Kidney epithelial cell (primary cell): ENCODE measurements around the gene CFAP97D1. TPM values are rescaled to one million over a fixed set of nuclear protein-coding genes. Genes with fewer than 3 reads are reported as not detected.

Experiments
- DNase-seq: peaks from one replicate; pipeline ENCODE4 v3.0.0-alpha.2; 2010; ENCODE audit warnings: low read depth
- H3K27me3 ChIP-seq: 2 replicates; pipeline ENCODE4 v1.6.0; 2011; ENCODE audit warnings: low read length; ENCODE audit not compliant: control insufficient read depth, insufficient read depth
- H3K36me3 ChIP-seq: 2 replicates; pipeline ENCODE4 v1.5.1; 2011; ENCODE audit warnings: low read length; ENCODE audit not compliant: control insufficient read depth, insufficient read depth
- H3K4me3 ChIP-seq: 2 replicates; pipeline ENCODE4 v1.5.1; 2011; ENCODE audit warnings: low read depth, mild to moderate bottlenecking, control low read depth, low read length
- total RNA-seq: library from RNA; depleted of rRNA; stranded (reverse); fragments of >200 nt; gene quantifications from 2 replicates; pipeline ENCODE4 v1.2.3, GENCODE V29; 2015
- TF ChIP-seq, protein P1 (sequence below): IDR thresholded peaks from 2 replicates; pipeline ENCODE4 v1.5.1; 2011; ENCODE audit warnings: mild to moderate bottlenecking, moderate library complexity, low read length, control low read depth, inconsistent platforms; ENCODE audit not compliant: insufficient read depth, poor library complexity, severe bottlenecking

Gene CFAP97D1
- total RNA-seq, 1 donor from 2014 or later: not detected

DNA sequence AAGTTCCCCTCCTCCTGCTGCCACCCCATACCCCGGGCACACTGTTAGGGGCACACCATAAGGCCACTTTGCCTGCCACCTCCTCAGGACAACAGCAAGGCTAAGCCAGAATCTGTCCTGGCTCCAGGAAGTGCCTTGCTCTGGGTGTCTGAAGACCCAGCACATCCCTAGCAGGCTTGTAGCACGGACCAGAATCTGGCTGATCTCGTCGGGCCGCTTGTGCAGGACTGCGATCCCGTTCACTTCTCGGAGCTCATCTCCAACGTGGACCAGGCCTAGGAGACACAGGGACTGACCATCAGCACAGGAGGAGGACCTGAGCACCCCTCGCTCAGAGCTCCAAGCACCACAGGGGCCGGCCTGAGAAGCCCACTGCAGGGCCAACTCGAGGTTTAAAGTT, 45.3 kb downstream of the CFAP97D1 start:
- Histone ChIP-seq H3K36me3 (peaks cover 4% of the 10 kb centered on the region), H3K4me3 (no peak overlapping the region), H3K27me3 (no peaks in the 10 kb centered on the region)
- DNase-seq: no peak
- TF ChIP-seq, protein P1, sequence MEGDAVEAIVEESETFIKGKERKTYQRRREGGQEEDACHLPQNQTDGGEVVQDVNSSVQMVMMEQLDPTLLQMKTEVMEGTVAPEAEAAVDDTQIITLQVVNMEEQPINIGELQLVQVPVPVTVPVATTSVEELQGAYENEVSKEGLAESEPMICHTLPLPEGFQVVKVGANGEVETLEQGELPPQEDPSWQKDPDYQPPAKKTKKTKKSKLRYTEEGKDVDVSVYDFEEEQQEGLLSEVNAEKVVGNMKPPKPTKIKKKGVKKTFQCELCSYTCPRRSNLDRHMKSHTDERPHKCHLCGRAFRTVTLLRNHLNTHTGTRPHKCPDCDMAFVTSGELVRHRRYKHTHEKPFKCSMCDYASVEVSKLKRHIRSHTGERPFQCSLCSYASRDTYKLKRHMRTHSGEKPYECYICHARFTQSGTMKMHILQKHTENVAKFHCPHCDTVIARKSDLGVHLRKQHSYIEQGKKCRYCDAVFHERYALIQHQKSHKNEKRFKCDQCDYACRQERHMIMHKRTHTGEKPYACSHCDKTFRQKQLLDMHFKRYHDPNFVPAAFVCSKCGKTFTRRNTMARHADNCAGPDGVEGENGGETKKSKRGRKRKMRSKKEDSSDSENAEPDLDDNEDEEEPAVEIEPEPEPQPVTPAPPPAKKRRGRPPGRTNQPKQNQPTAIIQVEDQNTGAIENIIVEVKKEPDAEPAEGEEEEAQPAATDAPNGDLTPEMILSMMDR: no peak

DNA sequence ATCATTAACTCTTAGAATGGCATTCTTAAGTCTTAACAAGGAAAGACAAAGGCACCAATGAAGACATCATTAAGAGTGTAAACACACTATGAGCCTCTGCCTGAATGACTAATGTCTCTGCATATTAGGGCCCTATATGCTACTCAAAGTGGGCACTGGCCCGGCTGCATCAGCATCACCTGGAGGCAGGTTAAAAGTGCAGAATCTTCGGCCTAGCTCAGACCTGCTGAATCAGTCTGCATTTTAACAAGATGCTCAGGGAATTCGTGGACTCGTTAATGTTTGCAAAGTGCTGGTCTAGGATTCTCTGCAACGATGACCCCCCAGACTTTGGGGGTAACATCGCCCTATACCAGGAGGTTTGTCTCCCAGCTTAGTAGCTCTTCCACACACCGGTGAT, 46.0 kb downstream of the CFAP97D1 start:
- H3K27me3 ChIP-seq: no peaks in the 10 kb centered on the region
- peaks cover 4% of the 10 kb centered on the region for H3K36me3 ChIP-seq
- no peak for DNase-seq
- H3K4me3 ChIP-seq: no peak overlapping the region
- TF ChIP-seq, protein P1: no peak

DNA sequence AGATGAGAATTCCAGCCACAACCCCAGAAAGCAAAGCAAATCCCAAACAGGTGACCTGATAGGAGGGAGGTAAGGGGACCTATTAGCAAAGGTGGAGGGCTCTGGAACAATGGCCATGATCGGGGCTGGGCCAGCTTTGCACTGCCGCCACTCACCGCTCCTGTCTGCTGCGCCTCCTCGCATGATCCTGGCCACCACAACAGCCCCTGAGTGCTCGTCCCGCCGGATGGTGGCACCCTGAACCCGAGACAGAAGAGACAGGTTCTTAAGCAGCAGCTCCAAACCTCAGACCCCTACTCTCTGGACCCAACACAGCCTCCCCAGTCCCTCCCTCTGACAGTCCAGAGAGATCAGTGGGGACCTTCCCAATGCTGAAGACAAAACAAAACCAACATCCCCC, 47.4 kb downstream of the CFAP97D1 start:
- no peaks in the 10 kb centered on the region for H3K27me3 ChIP-seq
- TF ChIP-seq, protein P1: no peak
- no peak for DNase-seq
- peaks cover 6% of the 10 kb centered on the region for H3K36me3 ChIP-seq
- no peak overlapping the region for H3K4me3 ChIP-seq

DNA sequence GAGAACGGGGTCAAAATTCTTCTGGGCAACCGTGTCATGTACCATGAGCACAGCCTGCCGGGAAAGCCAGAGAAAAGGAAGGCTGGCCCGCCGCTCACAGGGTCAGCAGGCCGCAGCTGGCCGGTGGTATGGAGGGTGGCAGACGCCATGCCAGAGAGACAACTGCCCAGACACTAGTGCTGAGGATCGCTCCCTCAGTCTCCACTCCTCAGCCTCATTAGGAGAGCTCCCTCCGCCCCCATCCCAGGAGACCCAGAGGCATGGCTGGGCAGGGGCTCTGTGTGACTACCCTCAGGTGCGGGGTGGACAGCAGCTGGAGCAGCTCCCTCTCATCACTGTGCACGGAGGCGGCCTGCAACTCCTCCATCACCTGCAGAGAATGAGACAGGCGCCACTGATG, 49.5 kb downstream of the CFAP97D1 start:
- H3K4me3 ChIP-seq: no peak overlapping the region
- no peaks in the 10 kb centered on the region for H3K27me3 ChIP-seq
- TF ChIP-seq, protein P1: no peak
- no peak for DNase-seq
- H3K36me3 ChIP-seq: peaks cover 6% of the 10 kb centered on the region

DNA sequence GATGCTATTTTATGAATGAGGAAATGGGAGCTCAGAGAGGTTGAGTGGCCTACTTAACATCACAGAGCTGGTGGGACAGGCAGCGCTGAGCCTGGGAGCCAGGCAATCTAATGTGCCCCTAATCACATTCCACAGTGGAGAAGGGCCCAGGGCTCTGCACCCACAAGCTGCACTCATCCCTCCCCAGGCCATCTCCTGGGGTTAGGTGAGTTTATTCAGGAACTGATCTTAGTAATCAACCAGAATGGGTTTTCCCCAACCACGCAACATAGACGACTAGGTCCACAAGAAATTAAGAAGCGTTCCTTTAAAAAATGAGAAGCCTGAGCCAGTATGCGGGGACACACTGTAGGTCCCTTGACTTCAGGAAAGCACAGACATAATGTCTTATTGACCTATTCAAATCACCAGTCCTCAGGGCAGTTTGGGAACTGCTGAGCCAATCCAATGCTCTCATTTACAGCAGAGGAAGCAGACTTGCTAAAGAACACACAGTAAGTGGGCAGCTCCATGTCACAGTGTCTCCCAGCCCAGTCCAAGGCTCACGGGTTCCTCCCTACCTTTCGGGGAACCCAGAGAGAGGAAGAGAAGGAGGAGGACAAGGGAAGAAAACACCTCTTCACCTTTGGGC, 50.4 kb downstream of the CFAP97D1 start:
- Histone ChIP-seq H3K27me3 (no peaks in the 10 kb centered on the region), H3K4me3 (no peak overlapping the region), H3K36me3 (peaks cover 6% of the 10 kb centered on the region)
- no peak for DNase-seq
- TF ChIP-seq, protein P1: no peak

DNA sequence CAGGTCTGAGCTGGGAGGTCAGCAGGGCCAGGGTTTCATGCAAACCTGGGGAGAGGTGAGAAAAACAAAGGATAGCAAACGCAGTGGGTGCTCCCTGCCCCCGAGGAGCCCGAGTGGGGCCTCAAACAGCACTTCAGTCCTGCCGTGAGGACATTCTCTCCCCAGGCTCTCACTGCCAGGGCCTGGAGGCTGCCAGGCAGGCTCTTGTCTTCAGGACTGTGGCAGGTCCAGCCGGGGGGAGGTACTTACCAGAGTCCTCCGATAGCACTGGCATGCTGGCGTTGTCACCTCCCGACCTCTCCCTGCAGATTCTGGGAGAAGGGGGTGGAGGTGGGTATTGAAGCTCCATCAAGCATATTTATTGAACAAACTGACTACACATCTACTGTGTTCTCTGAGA, 51.4 kb downstream of the CFAP97D1 start:
- TF ChIP-seq, protein P1: no peak
- peaks cover 6% of the 10 kb centered on the region for H3K36me3 ChIP-seq
- H3K27me3 ChIP-seq: no peaks in the 10 kb centered on the region
- no peak for DNase-seq
- H3K4me3 ChIP-seq: no peak overlapping the region
